ENCODE data around the gene ZNRF2. TPM values are rescaled to one million over a fixed set of nuclear protein-coding genes. Genes with fewer than 3 reads are reported as not detected.

ZNRF2 gene
- total RNA-seq, 1 experiment from 2014 or later: 22.1 TPM

DNA sequence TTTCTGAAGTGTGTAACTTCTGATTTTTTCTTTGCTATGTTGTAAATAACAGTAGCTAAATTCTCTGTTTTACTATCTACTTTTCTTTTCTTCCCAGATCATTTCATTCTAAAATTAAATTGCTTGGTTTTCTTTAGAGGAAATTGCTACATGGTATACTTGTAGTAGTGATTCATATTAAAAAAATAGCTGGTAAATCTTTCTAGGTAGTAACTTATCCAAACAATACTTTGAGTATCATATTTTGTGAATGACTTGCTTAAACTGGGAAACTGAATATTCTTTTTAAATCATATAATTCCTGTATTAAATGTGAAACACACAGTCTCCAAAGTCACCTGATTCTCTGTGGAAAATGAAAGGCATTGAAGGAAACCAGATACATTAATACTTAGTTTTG, 85.5 kb downstream of the ZNRF2 start:
- in situ Hi-C loops (cut with HindIII; ENCODE audit: low pct_unique_long_range_greater_than_20kb, low sequenced_read_pairs) (no loop called here), intact Hi-C loops (cut with micrococcal nuclease; ENCODE audit: unreplicated experiment) (no loop called here)
- Histone ChIP-seq H3K9me3 (ENCODE audit: control insufficient read depth, insufficient read depth, low read depth, low read length) (no peaks in the 10 kb centered on the region), H3K4me1 (ENCODE audit: control insufficient read depth, insufficient read depth, low read length) (peaks cover 17% of the 10 kb centered on the region; the same call in 1 of the 2 replicates), H3K36me3 (ENCODE audit: control insufficient read depth, insufficient read depth, low read length) (no peaks in the 10 kb centered on the region), H3K4me3 (ENCODE audit: low read depth in 2 of 2, low read length in 2 of 2) (no peak overlapping the region), H3K27me3 (ENCODE audit: control insufficient read depth, insufficient read depth, low read length) (no peaks in the 10 kb centered on the region), H3K27ac (ENCODE audit: low read length) (no peak overlapping the region)
- no peak for ATAC-seq
- POLR2A ChIA-PET: interaction anchor here (0.5 to 0.6 kb wide), 2 partner anchors 33 to 188 kb away, joined by 3 to 4 read pairs; no protein-coding TSS in a partner anchor
- CTCF ChIA-PET: no interaction called here
- BruUV-seq (replicated peaks): no TSS peak
- DNase-seq (ENCODE audit: low read depth, low spot score): no peak
- TF ChIP-seq POLR2AphosphoS5 (IDR thresholded peaks at IDR 0.05; ENCODE audit: low read depth, low read length) (no peak), TCF7L2 (IDR thresholded peaks at IDR 0.05; ENCODE audit: low read depth, low read length) (no peak), SIN3A (IDR thresholded peaks at IDR 0.05; ENCODE audit: borderline replicate concordance, insufficient read depth, low read depth, low read length) (no peak)
- TF ChIP-seq, protein P1, sequence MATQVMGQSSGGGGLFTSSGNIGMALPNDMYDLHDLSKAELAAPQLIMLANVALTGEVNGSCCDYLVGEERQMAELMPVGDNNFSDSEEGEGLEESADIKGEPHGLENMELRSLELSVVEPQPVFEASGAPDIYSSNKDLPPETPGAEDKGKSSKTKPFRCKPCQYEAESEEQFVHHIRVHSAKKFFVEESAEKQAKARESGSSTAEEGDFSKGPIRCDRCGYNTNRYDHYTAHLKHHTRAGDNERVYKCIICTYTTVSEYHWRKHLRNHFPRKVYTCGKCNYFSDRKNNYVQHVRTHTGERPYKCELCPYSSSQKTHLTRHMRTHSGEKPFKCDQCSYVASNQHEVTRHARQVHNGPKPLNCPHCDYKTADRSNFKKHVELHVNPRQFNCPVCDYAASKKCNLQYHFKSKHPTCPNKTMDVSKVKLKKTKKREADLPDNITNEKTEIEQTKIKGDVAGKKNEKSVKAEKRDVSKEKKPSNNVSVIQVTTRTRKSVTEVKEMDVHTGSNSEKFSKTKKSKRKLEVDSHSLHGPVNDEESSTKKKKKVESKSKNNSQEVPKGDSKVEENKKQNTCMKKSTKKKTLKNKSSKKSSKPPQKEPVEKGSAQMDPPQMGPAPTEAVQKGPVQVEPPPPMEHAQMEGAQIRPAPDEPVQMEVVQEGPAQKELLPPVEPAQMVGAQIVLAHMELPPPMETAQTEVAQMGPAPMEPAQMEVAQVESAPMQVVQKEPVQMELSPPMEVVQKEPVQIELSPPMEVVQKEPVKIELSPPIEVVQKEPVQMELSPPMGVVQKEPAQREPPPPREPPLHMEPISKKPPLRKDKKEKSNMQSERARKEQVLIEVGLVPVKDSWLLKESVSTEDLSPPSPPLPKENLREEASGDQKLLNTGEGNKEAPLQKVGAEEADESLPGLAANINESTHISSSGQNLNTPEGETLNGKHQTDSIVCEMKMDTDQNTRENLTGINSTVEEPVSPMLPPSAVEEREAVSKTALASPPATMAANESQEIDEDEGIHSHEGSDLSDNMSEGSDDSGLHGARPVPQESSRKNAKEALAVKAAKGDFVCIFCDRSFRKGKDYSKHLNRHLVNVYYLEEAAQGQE (IDR thresholded peaks at IDR 0.05; ENCODE audit: insufficient read depth in 1 of 2, low read depth in 2 of 2, low read length in 1 of 2): no peak
- TF ChIP-seq, protein P2, sequence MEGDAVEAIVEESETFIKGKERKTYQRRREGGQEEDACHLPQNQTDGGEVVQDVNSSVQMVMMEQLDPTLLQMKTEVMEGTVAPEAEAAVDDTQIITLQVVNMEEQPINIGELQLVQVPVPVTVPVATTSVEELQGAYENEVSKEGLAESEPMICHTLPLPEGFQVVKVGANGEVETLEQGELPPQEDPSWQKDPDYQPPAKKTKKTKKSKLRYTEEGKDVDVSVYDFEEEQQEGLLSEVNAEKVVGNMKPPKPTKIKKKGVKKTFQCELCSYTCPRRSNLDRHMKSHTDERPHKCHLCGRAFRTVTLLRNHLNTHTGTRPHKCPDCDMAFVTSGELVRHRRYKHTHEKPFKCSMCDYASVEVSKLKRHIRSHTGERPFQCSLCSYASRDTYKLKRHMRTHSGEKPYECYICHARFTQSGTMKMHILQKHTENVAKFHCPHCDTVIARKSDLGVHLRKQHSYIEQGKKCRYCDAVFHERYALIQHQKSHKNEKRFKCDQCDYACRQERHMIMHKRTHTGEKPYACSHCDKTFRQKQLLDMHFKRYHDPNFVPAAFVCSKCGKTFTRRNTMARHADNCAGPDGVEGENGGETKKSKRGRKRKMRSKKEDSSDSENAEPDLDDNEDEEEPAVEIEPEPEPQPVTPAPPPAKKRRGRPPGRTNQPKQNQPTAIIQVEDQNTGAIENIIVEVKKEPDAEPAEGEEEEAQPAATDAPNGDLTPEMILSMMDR (IDR thresholded peaks at IDR 0.05): no peak

DNA sequence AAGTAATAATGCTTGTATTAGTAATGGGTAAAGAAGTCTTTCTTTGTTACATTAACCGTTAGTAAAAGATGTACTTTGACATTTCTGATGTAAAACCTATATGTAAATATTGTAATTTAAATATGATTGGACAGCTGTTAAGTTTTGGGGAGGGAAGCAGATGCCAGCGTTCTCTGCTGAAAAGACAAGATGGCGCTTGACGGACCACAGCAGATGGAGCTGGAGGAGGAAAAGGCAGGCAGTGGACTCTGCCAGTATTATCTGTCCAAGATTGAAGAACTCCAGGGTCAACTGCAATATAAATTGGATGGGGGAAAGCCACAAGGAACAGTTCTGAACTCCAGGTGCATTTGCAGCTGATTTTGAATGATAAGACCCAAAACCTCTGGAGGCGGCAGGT, 86.9 kb downstream of the ZNRF2 start:
- DNase-seq (ENCODE audit: low read depth, low spot score) (no peak), ATAC-seq (no peak)
- in situ Hi-C loops (cut with HindIII; ENCODE audit: low pct_unique_long_range_greater_than_20kb, low sequenced_read_pairs): no loop called here
- H3K4me1 ChIP-seq (ENCODE audit: control insufficient read depth, insufficient read depth, low read length): peaks cover 11% of the 10 kb centered on the region; the same call in 1 of the 2 replicates
- no peaks in the 10 kb centered on the region for H3K36me3 ChIP-seq (ENCODE audit: control insufficient read depth, insufficient read depth, low read length)
- POLR2A ChIA-PET: interaction anchor here (0.6 kb wide), 1 partner anchor 71 kb away, joined by 10 read pairs; no protein-coding TSS in a partner anchor
- no peak overlapping the region for H3K27ac ChIP-seq (ENCODE audit: low read length)
- CTCF ChIA-PET: no interaction called here
- TF ChIP-seq POLR2AphosphoS5 (IDR thresholded peaks at IDR 0.05; ENCODE audit: low read depth, low read length) (no peak), SIN3A (IDR thresholded peaks at IDR 0.05; ENCODE audit: borderline replicate concordance, insufficient read depth, low read depth, low read length) (no peak), TCF7L2 (IDR thresholded peaks at IDR 0.05; ENCODE audit: low read depth, low read length) (no peak)
- TF ChIP-seq, protein P1 (IDR thresholded peaks at IDR 0.05; ENCODE audit: insufficient read depth in 1 of 2, low read depth in 2 of 2, low read length in 1 of 2): no peak
- TF ChIP-seq, protein P2 (IDR thresholded peaks at IDR 0.05): no peak
- H3K4me3 ChIP-seq (ENCODE audit: low read depth in 2 of 2, low read length in 2 of 2): no peak overlapping the region
- H3K9me3 ChIP-seq (ENCODE audit: control insufficient read depth, insufficient read depth, low read depth, low read length): no peaks in the 10 kb centered on the region
- intact Hi-C loops (cut with micrococcal nuclease; ENCODE audit: unreplicated experiment): no loop called here
- no peaks in the 10 kb centered on the region for H3K27me3 ChIP-seq (ENCODE audit: control insufficient read depth, insufficient read depth, low read length)
- no TSS peak for BruUV-seq (replicated peaks)

Measured in Panc1 (cell line).